Colon (tissue), 2 donors: ENCODE results near the gene BBIP1.
"Not testable (repeated sequence)": the region's sequence is repeated elsewhere in the genome, so short reads cannot be mapped to it uniquely, and the experiment has no call there.

Experiments used
- FAIRE-seq: peaks from 2 replicates; lab custom pipeline; 2012; peaks lifted over from hg19 to GRCh38; lab: Jason Lieb, UNC
- donor health status: control.
- donor health status: control.

Gene BBIP1

DNA sequence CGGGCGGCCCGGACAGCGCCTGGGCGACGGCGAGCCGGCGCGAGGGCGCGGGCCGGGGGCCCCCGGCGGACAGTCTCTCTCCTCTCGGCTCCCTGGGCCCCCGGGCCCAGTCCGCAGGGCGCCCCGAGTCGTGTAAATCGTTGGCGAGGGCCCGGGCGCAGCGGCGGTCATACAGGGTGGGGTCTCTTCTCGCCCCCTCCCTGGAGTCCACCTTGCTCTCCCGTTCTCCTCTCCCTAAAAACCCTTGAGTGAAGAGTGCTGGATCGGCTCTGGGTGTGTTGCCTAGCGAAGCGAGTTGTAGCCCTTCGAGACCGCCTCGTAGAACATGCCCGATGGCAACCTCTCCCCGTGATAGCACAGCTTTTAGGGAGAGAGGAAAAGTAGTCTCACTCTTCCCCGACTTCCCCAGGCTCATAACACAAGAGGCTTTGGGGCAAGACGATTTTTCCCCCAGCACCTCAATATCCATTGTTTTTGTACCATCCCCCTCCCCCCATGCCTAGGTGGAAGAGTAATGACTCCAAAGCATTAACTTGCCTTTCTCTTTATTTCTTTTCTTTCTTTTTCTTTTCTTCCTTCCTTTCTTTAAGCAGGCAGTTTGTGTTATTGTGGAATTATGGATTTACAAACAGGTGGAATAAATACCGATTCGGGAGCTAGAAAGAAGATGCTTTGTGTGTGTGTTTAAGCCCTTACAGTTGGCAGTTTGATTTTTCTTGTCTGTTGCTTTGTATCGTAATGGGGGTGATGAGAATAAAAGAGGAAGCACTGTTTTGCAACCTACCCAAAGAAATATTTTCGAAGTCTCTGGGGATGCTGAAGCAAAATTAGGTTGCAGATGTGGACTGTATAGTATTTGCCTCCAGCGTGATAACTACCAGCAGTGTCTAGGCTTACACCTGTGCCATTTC is 1.2 kb upstream of the BBIP1 start:
- no peak for FAIRE-seq

DNA sequence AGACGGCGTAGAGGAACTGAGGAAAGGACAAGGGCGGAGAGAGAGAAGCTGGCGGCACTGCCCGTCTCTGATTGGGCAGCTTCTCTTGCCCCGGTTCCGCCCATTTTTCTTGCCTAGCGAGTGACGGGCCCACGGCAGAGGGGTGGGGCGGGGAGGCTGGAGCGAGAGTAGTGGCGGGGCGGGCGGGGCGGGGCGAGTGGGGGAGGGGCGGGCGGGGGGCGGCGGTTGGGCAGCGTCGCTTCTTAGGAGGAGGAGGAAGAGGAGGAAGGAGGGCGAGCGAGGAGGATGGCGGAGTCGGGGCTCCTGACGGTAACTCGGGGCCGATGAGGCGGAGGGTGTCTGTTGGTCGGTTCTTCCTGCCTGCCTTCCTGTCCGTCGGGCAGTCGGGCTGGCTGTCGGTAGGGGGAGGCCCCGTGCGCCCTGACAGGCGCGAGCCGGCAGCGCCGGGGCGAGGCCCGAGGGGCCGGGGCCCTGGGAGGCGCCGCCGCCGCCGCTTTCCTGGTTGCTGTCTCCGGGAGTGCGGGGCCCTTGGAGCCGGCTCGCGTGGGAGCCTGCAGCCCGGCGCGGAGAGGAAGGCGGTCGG is 460 bp upstream of the BBIP1 start, which contains the start of gene SHOC2:
Gene SHOC2, plus strand, starts transcription at position 256 of the 583 bp plus-strand sequence. CDS start 44,755 bp downstream, outside the sequence.
- FAIRE-seq = no peak

DNA sequence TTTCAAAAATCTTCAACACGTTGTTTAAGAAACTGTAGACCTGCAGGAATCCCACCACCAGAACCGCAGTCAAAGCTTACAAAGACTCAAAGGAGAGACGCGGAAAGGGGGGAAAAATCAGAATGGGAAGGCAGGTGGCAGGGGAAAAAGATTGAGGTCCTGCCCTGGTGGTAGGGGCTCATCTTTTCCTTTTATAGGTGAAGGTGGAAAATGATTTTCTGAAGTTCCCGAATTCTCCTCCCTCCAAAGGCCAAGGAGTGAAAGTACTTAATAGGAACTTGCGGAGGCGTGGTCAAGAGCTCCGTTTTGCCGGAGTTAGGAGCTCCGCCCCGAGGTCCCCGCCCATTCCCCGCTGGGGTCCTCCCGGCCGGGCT is 724 bp downstream of the BBIP1 start:
- peak; percentile 55 for FAIRE-seq

DNA sequence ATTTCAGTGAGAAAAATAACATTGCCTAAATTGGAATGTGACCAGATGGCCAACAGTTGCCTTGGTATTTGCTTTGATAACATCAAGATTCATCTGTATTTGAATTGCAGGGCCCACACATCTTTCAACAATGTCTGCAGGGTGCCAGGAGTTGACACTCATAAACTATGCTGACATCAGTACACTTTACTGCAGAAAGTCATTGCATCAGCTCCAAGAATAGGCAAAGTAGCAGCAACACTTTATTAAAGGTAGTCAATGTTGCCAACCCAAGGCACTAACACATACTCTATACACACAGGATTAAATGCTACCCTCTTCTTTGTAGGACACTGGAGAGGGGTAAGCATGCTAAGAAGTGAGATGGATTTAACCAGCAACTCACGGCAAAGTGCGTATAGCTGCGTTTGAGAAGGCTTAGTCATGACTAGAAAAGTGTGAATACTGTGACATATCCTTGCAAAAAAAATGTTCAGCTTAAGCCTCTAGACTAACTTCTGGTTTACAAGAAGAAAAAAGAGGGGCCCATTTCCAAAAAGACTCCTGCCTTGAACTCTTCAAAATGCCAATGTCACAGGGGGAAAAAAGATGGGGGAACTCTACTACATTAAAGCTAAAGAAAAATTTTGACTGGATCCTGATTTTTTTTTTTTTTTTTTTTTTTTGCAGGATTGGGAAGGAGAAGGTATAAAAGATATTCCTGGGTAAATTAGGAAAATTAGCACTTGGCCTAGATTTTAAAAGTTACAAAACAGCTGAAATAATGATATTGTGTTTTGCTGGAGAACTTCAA is 2.2 kb downstream of the BBIP1 start:
- FAIRE-seq = no peak

DNA sequence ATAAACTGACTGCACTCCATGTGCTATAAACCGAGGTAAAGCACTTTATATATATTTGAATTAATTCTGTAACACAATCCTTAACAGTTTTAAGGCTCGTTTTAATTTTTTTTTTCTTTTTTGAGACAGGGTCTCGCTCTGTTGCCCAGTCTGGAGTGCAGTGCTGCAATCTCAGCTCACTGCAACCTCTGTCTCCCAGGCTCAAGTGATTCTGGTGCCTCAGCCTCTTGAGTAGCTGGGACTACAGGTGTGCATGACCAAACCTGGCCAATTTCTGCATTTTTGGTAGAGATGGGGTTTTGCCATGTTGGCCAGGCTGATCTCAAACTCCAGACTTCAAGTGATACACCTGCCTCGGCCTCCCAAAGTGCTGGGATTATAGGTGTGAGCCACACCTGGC is 3.4 kb downstream of the BBIP1 start:
- not testable (repeated sequence) for FAIRE-seq

DNA sequence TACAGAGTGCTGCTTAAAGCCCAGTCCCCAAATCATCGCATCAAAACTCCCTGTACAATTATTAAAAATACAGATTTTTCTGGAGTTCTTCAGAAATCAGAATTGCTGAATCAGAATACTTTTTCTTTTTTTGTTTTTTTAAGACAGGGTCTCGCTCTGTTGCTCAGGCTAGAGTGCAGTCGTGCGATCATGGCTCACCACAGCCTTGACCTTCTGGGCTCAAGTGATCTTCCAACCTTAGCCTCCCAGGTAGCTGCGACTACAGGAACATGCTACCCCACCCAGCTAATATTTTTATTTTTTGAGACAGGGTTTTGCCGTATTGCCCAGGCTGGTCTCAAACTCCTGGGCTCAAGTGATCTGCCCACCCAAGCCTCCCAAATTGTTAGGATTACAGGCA is 3.9 kb downstream of the BBIP1 start:
- no peak for FAIRE-seq

DNA sequence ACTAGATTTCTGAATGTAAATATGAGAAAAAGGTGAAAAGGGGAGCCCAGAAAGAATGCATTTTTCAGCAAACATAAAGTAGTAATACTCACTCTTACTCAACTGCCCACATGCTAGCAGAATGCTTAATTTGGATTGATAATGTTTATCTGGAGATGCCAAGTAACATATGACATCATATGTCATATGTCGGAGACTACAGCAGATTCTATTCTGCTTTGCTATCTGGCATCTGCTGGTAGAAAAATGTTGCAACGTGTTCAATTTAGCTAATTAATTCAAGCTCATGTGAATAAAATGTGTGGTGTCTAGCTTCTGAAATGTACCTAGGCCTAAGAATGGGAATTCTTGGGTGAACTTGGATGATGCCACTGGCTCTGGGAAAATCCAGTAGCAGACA is 4.5 kb downstream of the BBIP1 start:
- FAIRE-seq = no peak

DNA sequence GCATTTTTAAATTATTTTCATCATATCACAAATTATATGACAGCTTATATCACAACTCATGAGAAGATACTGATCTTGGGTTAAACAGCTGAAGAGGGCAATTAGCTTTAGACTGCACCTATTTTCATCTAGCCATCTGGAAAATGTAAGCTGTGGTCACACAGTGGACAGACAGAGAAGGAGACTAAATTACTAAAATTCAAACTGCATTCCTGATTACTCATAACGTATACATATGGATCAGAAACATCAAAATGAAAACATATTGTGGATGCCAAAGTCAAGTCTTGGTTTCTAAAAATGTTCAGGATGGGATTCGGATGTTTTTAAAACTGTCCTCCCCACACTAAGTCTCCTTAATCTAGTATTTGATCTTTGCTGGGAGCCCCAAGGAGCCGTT is 6.6 kb downstream of the BBIP1 start:
- no peak for FAIRE-seq

DNA sequence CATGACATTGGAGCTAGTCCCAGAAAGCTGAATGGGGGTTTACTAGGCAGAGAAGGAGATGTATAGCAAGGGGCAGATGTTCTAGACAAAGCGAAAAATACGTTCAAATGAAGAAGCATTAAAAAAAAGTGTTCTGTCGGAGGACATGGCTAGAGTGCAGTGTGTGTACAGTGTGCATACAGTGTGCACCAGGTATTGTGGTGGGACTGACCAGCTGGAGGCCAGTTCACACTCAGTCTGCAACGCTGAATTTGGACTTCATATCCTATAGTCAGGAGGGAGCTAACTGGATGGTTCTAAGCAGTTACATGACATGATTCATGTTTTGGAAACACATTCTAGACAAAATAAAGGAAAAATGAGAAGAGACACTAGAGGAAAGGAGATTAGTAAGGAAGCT is 8.8 kb downstream of the BBIP1 start:
- no peak for FAIRE-seq

DNA sequence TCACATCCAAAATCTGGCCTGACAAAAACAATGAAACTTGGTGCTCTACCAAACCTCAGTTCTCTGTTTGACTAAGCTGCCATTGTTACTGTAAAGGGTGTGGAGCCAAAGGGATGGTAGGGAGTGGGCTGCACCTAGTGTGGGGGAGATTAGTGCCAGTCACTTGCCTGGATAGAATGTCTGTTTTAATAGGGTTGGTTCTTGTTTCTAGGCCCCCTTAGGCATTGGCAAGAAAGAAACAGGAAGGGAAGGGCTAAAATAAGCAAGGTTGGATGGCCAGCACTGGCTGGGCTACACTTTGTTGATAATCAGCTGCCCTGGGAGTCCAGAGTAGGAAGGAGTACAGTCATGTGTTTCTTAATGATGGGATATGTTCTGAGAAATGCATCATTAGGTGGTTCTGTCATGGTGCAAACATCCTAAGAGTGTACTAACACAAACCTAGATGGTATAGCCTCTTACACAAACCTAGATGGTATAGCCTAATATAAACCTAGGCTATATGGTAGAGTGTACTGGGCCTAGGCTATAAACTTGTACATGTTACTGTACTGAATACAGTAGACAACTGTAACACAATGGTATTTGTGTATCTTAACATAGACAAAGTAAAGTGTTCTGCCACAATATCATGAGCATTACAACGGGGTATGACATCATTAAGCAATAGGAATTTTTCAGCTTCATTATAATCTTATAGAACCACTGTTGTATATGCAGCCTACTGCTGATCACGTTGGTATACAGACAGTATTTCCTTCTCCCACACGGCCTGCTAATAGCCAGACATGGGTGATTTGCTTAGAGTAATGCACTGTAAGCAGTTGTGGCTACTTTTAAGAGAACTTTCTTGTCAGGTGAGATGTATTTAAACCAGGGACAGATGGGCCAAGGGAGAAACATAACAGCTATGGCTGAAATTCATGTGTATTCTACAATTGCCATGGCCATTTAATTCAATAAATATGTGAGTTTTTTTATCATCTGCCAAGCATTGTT is 15.4 kb downstream of the BBIP1 start:
- no peak for FAIRE-seq

DNA sequence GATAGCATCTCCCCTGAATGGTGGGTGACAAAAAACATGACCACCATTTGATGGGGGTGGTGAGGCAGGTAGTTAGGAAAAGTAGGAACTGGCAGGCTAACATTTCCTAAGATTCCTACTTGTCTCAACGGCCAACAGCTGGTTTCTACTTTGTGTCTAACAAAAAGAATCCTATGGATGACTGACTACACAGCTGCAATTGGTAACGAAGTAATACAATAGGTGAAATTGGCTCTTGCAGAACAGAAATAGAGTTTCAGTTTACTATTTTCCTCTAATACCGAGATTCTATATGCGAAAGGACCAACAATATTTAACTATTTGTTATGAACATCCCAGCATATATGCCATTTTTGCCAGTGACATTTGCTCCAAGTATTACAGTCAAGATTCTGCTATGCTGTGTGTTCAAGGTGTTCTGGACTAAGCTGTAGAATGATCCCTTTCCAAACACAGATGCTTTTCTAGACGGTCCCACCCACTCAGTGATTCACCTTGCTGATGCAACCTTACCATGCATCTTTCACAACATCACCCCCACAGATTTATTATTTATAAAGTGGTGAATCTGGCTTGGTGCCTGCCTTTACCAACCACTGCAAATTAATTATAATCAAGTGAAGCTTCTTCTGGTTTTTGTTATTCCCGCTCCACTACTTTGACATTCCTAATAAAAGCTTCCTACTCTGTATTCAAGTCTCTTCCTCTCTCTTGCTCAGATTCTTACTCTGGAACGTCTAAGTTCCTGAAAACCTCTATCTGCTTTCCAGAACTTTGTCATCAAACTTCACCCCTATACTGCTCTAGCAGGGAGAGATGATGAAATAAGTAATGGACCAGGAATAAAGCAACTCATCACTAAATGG is 16.8 kb downstream of the BBIP1 start:
- no peak for FAIRE-seq

DNA sequence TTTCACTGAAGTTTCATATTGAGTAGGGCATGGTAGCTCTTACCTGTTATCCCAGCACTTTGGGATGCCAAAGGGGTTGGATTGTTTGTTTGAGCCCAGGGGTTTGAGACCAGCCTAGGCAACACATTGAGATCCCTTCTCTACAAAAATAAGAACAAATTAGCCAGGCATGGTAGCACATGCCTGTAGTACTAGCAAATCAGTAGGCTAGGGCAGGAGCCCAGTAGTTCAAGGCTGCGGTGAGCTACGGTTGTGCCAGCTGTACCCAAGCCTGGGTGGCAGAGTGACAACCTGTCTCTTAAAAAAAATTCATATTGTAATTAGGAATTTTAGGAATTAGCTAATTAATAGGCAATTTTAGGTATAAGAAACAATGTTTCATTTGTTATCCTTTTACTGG is 18.0 kb downstream of the BBIP1 start:
- FAIRE-seq = no peak

DNA sequence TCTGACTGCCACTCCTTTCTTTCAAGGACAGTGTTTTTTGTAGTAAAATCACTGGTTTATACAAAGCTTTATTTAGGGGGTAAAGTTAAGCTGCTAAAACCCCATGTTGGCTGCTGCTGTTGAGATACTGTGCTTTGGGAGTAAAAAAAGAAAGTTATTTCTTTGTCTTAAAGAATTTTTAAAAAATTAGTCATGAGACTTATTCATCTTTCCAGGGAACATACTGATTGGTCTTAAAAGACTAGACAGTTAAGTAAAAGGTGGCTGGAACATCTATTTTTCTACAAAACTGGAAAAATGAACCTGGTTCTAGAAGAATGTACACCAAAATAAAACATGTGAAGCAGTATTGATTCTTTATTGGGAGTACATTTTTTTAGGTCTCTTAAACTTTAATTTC is 20.6 kb downstream of the BBIP1 start:
- no peak for FAIRE-seq

DNA sequence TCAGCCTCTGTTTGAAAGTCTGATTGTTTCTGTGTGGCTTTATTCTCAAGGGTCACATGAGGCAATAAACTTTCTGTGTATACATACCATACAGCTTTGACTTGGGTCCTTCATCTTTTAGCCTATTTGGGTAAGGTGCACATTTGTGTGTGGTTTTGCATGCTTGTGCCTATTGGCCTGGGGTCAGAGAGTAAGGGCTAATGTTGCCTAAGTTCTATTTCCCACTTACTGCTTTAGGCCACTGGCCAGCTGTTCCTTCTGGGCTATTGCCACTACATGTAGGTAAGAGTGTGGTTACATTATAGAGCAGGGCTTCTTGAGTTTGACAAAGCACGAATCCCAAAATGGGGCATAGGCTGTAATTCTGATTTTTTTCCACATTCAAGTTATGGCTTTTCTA is 21.8 kb downstream of the BBIP1 start:
- no peak for FAIRE-seq

DNA sequence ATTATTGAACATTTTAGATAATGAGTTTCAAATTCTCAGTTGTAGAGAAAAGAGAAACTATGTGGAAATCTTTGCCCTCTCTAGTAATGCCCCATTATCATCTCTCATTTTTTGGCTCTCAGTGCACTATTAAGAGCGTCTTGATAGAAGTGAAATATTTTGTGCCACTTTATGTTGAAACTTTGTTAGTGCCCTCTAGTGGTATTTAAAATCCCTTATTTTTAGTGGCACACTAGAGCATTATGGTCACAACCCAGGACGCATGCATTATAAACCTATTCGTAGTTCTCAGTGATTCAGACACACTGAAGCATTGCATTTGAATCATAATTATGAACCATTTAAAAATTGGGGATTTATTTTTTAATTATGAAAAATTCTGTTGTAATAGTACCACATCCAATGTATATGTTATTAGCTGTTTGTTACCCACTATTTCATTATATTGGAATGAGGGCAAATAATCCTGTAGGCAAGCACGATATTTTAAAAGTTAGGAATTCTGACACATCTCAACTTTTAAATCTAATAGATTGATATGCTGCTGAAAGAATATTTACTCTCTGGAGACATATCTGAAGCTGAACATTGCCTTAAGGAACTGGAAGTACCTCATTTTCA is 25.3 kb downstream of the BBIP1 start:
- peak; percentile 80 for FAIRE-seq

DNA sequence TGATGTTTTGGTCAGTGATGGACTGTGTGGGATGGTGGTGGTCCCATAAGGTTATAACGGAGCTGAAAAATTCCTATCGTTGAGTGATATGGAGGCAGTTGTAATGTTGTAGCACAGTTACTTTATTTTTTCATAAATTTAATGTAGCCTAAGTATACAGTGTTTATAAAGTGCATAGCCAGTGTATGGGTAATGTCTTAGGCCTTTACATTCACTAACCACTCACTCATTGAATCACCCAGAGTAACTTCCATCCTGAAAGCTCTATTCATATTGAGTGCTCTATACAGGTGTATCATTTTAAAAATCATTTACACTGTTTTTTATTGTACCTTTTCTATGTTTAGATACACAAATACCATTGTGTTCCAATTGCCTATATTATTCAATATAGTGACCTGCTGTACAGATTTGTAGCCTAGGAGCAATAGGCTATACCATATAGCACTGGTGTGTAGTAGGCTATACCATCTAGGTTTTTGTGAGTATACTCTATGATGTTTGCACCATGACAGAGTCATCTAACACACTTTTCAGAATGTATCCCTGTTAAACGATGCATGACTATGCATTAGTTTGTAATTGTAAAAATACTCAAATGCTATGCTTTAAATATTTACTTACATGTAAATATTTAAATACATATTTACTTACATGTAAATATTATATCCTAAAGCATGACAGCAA is 26.2 kb downstream of the BBIP1 start:
- no peak for FAIRE-seq

DNA sequence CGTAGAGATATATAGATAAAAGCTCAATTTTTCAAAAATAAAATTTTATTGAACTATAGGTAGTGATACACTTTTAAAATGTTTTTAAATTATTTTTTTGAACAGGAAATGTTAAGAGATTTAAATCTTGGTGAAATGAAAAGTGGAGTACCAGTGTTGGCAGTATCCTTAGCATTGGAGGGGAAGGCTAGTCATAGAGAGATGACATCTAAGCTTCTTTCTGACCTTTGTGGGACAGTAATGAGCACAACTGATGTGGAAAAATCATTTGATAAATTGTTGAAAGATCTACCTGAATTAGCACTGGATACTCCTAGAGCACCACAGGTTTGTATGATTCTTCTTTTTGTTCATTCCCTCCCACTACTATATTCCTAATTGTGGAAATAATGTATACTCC is 31.4 kb downstream of the BBIP1 start:
- no peak for FAIRE-seq

DNA sequence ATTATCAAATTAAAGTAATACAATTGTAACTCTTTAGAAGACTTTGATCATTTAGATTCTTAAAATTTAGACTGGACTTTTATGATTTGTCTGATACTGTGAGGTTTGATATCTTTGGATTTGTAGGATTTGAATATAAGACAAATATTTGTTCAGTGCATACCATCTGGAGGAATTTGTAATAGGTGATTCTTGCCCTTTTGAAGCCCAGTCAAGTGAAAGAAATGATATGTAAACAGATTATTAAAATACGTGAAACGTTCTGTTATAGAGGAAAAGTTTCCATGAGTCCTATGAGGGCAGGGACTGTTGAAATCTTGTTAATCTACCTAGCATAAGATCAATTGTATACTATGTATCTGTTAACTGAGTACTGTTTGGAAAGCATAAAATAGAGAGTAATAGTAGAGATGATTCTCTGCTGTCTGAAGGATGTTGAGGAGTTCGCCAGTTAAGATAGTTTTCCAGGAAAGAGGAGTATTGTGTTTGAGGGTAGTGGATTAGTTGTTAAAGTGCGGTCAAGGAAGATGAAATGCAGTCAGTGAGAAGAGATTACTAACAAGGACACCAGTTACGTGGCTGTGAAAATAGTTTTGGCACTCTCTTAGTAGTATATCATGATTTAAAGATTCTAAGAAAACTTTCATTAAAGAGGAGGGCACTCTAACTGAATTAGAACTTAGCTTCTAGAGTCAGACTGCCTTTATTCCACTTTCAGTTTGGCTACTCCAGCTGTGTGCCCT is 32.9 kb downstream of the BBIP1 start:
- FAIRE-seq = no peak

DNA sequence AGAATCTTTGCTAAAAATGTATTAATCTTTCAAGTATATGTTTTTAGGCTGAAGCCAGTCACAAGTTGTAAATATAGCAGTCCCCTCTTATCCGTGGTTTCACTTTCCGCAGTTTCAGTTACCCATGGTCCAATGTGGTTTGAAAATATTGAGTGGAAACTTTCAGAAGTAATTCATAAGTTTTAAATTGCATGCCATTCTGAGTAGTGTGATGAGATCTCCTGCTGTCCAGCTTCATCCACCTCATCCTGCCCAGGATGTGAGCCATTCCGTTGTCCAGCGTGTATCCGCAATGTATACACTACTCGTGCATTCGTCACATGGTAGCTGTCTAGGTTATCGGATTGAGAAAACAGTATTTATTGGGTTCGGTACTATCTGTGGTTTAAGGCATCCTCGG is 35.1 kb downstream of the BBIP1 start:
- no peak for FAIRE-seq
